DMS53 treated with DMSO at 0.1 percent for 48 hours (cell line): ENCODE data around the gene ACAP3.
A peak's percentile ranks its signal among the peaks of the same experiment; 100 is the strongest.

ENCODE experiments used
- DNase-seq: peaks from one replicate; lab custom pipeline; 2025; ENCODE audit not compliant: unreplicated experiment; lab: John Stamatoyannopoulos, UW

ACAP3 gene

GRCh38 chr1:1314678-1315335 lies 7.1 kb upstream of the ACAP3 start:
- DNase-seq: no peak

GRCh38 chr1:1314237-1314586 lies 6.5 kb upstream of the ACAP3 start:
- no peak for DNase-seq

- no peak for DNase-seq
Observed at GRCh38 chr1:1313500-1314236, 5.9 kb upstream of the ACAP3 start.

GRCh38 chr1:1312450-1313314 lies 5.0 kb upstream of the ACAP3 start:
- DNase-seq: no peak

- DNase-seq: no peak
Observed at GRCh38 chr1:1311107-1312104, 3.7 kb upstream of the ACAP3 start.

GRCh38 chr1:1310476-1311053 lies 2.8 kb upstream of the ACAP3 start:
- DNase-seq: no peak

GRCh38 chr1:1310109-1310385 lies 2.3 kb upstream of the ACAP3 start:
- no peak for DNase-seq

GRCh38 chr1:1309251-1310108 lies 1.8 kb upstream of the ACAP3 start:
- DNase-seq: peak; percentile 46

GRCh38 chr1:1308756-1309250 lies 1.1 kb upstream of the ACAP3 start:
- DNase-seq: no peak

GRCh38 chr1:1307261-1307922 lies 338 bp downstream of the ACAP3 start:
- no peak for DNase-seq

GRCh38 chr1:1306661-1307260 lies 969 bp downstream of the ACAP3 start:
- no peak for DNase-seq

GRCh38 chr1:1306070-1306660 lies 1.6 kb downstream of the ACAP3 start:
- no peak for DNase-seq

- no peak for DNase-seq
Observed at GRCh38 chr1:1305300-1306069, 2.2 kb downstream of the ACAP3 start.

GRCh38 chr1:1304331-1305299 lies 3.1 kb downstream of the ACAP3 start:
- DNase-seq: peak; percentile 86

GRCh38 chr1:1303736-1304135 lies 4.0 kb downstream of the ACAP3 start:
- DNase-seq: no peak

- DNase-seq: no peak
Observed at GRCh38 chr1:1302951-1303509, 4.7 kb downstream of the ACAP3 start.
